Measurements from ENCODE around the gene DOC2A. TPM values are rescaled to one million over a fixed set of nuclear protein-coding genes. Genes with fewer than 3 reads are reported as not detected.
"Not testable (repeated sequence)": the region's sequence is repeated elsewhere in the genome, so short reads cannot be mapped to it uniquely, and the experiment has no call there.

Gene DOC2A
- total RNA-seq, 1 donor from 2014 or later, result 0.17 TPM

DNA sequence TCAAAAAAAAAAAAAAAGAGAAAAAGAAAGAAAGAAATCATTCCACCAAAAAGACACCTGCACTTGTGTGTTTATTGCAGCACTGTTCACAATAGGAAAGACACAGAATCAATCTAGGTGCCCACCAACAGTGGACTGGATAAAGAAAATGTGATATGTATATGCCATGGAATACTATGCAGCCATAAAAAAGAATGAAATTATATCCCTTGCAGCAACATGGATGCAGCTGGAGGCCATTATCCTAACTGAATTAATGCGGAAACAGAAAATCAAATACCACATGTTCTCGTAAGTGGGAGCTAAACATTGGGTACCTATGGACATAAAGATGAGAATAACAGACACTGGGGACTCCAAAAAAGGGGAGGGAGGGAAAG lies 6.4 kb upstream of the DOC2A start:
- no peak for DNase-seq (ENCODE audit: low read depth)
- H3K4me3 ChIP-seq (ENCODE audit: low read depth, low read length), result no peak overlapping the region
- TF ChIP-seq, protein P1, sequence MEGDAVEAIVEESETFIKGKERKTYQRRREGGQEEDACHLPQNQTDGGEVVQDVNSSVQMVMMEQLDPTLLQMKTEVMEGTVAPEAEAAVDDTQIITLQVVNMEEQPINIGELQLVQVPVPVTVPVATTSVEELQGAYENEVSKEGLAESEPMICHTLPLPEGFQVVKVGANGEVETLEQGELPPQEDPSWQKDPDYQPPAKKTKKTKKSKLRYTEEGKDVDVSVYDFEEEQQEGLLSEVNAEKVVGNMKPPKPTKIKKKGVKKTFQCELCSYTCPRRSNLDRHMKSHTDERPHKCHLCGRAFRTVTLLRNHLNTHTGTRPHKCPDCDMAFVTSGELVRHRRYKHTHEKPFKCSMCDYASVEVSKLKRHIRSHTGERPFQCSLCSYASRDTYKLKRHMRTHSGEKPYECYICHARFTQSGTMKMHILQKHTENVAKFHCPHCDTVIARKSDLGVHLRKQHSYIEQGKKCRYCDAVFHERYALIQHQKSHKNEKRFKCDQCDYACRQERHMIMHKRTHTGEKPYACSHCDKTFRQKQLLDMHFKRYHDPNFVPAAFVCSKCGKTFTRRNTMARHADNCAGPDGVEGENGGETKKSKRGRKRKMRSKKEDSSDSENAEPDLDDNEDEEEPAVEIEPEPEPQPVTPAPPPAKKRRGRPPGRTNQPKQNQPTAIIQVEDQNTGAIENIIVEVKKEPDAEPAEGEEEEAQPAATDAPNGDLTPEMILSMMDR (conservative IDR thresholded peaks at IDR 0.05; ENCODE audit: low read depth, low read length), result no peak

DNA sequence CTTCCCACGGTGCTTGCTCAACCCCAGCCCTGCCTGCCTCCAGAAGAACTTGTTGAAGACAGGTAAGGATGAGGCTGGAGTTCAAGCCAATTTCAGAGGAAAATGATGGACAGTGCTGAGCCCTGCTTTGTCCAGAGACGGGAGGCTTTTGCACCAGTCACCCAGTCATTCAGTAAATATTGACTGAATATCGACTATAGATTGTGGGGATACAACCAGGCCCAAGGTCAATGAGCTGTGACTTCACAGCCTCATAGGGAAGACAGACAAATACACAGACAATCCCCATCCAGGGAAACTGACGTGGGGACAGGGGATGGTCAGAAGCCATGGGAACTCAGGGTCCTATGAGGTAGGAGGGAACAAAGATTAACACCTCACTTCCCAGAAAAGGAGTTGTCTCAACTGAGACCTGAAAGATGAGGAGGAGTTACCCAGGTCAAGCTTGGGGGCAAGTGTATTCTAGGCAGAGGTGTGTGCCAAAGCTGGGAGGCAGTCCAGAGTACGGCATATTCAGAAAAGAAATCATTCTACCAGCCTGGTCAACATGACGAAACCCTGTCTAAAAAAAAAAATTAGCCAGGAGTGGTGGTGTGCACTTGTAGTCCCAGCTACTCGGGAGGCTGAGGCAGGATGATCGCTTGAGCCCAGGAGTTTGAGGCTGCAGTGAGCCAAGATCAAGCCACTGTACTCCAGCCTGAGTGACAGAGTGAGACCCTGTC lies 5.9 kb upstream of the DOC2A start:
- DNase-seq (ENCODE audit: low read depth), result no peak
- TF ChIP-seq, protein P1 (conservative IDR thresholded peaks at IDR 0.05; ENCODE audit: low read depth, low read length), result no peak
- no peak overlapping the region for H3K4me3 ChIP-seq (ENCODE audit: low read depth, low read length)

DNA sequence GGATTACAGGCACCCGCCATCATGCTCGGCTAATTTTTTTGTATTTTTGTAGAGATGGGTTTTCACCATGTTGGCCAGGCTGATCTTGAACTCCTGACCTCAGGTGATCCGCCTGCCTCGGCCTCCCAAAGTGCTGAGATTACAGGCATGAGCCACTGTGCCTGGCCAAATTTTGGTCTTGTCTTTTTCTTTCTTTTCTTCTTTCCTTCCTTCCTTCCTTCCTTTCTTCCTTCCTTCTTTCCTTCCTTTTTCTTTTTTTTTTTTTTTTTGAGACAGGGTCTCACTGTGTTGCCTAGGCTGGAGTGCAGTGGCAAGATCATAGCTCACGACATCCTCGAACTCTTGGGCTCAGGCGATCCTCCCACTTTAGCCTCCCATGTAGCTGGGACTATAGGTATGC lies 4.6 kb upstream of the DOC2A start:
- H3K4me3 ChIP-seq (ENCODE audit: low read depth, low read length); DNase-seq (ENCODE audit: low read depth): not testable (repeated sequence)

DNA sequence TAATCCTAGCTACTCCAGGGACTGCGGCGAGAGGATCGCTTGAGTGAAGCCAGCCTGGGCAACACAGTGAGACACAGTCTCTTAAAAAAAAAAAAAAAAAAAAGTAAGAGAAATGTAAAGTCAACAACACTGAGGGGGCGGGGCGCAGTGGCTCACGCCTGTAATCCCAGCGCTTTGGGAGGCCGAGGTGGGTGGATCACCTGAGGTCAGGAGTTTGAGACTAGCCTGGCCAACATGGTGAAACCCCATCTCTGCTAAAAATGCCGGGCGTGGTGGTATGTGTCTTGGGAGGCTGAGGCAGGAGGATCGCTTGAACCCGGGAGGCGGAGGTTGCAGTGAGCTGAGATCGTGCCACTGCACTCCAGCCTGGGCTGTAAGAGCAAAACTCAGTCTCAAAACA lies 1.8 kb upstream of the DOC2A start:
- H3K4me3 ChIP-seq (ENCODE audit: low read depth, low read length); DNase-seq (ENCODE audit: low read depth): not testable (repeated sequence)

DNA sequence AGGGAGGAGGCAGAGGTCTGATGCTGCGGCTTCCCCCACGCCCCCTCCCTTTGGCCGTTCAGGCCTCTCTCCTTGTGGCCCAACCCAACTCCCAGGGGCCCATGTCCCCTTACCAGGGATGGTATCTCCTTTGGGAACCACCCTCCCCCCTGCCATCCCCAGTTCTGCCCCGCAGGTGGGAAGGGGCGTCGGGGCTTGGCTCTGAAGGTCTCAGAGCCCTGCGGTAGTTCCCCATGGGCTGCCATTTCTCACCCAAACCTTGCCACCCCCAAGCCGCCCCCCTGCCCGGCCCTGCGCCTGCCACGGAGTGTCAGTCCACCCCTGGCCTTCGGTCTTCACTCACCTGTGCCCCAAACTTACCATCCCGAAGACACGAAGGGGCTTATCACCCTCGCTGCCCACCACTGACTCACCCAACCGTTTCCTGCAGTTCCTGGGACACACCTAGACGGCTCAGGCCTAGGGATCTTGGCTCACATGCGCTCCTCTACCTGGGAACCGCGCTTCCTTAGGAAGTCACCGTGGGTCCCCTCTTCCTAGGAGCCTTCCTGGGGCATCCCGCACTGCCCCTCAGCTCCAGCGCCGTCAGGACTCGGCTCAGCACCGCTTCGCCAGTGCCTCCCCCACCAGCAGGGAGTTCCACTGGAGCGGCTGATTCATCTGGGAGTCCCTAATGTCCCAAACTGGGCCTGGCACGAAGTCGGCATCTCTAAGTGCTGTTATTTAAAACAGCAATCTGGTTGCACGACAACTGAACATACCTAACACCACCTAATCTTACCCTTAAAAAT lies 1.1 kb upstream of the DOC2A start:
- TF ChIP-seq, protein P1 (conservative IDR thresholded peaks at IDR 0.05; ENCODE audit: low read depth, low read length), result no peak
- DNase-seq (ENCODE audit: low read depth), result no peak
- no peak overlapping the region for H3K4me3 ChIP-seq (ENCODE audit: low read depth, low read length)

DNA sequence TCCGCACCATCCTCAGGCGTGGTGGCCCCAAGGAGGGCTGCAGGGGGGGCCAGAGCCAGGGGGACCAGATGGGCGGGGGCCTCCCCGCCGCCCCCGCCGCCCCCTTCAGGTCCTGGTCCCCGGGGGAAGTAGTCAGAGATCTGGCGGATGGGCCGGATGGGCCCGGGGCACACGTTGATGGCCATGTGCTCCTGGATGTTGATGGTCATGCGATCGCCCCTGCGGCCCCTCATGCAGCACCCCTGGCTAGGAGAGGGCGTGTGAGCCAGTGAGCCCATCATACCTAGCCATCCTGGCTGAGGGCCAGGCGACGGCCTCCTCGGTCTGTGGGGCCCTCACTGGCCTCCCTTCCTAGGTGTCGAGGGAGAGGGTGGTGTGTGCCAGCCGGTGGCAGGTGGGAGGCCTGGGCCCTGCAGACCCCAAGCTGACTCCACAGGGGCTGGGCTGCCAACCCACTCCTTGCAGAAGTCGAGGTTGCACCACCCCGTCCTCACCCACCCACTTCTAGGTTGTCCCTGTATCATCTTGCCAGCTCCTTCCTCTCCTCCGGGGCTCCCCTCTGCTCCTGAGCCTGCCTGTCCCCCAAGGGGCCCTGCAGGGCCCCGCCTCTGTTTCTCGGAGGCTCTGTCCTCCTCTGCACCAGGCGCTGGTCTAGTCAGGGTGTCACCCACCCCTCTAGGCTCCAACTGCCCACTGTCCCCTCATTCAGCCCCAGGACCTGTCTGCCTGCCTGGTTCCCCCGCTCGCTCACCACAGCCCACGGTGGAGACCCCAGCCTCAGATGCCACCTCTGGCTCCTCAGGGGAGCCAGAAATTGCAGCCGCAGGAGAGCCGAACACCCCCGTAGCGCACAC lies 610 bp downstream of the DOC2A start:
- H3K4me3 ChIP-seq (ENCODE audit: low read depth, low read length), result no peak overlapping the region
- TF ChIP-seq, protein P1 (conservative IDR thresholded peaks at IDR 0.05; ENCODE audit: low read depth, low read length), result no peak
- no peak for DNase-seq (ENCODE audit: low read depth)

DNA sequence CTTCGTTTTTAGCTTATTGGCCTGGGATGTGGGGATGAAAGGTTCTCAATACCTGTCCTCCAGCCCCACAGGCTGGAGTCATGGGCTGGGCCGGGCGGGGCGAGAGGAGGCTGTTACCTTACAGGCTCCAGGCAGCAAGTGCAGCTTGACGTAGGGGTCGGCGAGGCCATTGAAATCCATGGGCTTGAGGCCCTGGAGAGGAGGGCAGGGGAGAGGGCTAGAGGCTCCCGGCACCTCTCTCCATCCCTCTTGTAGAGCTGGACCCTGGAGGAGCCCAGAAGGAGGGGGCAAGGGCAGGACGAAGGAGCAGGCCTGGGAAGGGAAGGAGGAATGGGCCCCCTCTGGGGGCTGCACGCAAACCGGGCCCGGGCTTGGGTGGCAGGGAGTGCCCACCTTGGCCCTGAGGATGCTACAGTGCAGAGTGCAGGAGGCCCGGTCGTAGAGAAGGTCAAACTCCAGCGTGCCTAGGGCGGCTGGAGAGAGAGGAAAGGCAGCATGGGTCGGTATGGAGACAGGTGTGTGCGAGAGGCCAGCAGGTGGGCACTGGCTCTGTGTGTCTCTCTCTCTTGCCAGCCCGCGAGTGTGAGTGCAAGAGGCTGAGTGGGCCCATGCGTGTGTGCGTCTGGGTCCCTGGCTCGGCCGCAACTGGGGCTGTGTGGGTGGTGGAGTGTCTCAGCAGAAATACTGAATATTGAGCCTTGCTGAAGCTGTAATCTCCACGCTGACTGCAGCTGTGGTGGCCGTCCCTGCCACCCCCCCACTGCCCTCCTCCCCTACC lies 1.6 kb downstream of the DOC2A start:
- TF ChIP-seq, protein P1 (conservative IDR thresholded peaks at IDR 0.05; ENCODE audit: low read depth, low read length), result no peak
- no peak overlapping the region for H3K4me3 ChIP-seq (ENCODE audit: low read depth, low read length)
- no peak for DNase-seq (ENCODE audit: low read depth)

Measured in epithelial cell of proximal tubule (primary cell).